GM12864 (cell line): Measurements from ENCODE around the gene PTPRG.
"Not testable (repeated sequence)": the region's sequence is repeated elsewhere in the genome, so short reads cannot be mapped to it uniquely, and the experiment has no call there.

Experiments
- DNase-seq: peaks from one replicate; pipeline ENCODE4 v3.0.0-alpha.2; 2011; ENCODE audit warnings: low read depth
- H3K4me3 ChIP-seq: 2 replicates; pipeline ENCODE4 v1.5.1; 2011; ENCODE audit warnings: mild to moderate bottlenecking, low read depth, low read length, control low read depth
- CTCF ChIP-seq: IDR thresholded peaks from 2 replicates; pipeline ENCODE4 v1.5.1; 2011; ENCODE audit warnings: low read depth, mild to moderate bottlenecking, moderate library complexity, low read length, control low read depth, inconsistent platforms; ENCODE audit errors: missing control alignments

The PTPRG gene

GRCh38 chr3:61748288-61748687, 186.9 kb downstream of the PTPRG start:
- no peak for DNase-seq
- TF ChIP-seq CTCF: no peak
- H3K4me3 ChIP-seq: no peak overlapping the region

GRCh38 chr3:61750766-61751165, 189.4 kb downstream of the PTPRG start:
- DNase-seq: no peak
- TF ChIP-seq CTCF: no peak
- no peak overlapping the region for H3K4me3 ChIP-seq

GRCh38 chr3:61758839-61759238, 197.5 kb downstream of the PTPRG start:
- no peak for DNase-seq
- H3K4me3 ChIP-seq: no peak overlapping the region
- no peak for TF ChIP-seq CTCF

GRCh38 chr3:61760783-61761182, 199.4 kb downstream of the PTPRG start:
- not testable (repeated sequence) for DNase-seq, H3K4me3 ChIP-seq

GRCh38 chr3:61761694-61762430, 200.5 kb downstream of the PTPRG start:
- no peak for DNase-seq
- no peak overlapping the region for H3K4me3 ChIP-seq
- TF ChIP-seq CTCF: no peak

- DNase-seq: no peak
- no peak for TF ChIP-seq CTCF
- no peak overlapping the region for H3K4me3 ChIP-seq
Measured at GRCh38 chr3:61765157-61765876, 203.9 kb downstream of the PTPRG start.

GRCh38 chr3:61768284-61769037, 207.1 kb downstream of the PTPRG start:
- TF ChIP-seq CTCF: no peak
- H3K4me3 ChIP-seq: no peak overlapping the region
- DNase-seq: no peak
